NCI-H82 (cell line): ENCODE results near the gene KCNIP3.

Source experiments
- DNase-seq: peaks from one replicate; lab custom pipeline; 2025; lab: John Stamatoyannopoulos, UW

KCNIP3 gene

DNA sequence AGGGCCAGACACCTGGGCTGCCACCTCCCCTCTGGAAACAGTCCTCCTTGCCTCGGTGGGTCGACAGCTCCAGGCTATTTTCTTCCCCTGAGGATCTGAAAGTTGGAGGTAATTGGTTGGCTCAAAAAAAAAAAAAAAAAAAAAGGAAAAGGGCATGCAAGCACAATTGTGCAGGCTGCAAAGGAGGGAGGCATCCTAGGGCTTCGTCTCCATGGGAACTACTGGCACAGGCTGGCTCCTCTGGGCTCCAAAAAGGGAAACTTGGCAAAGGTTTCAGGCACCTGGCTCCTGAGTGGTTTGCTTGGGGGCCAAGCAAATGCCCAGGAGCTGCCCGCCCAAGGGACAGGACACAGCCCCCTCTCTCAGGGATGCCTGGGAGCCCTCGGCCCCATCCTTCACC is 1.1 kb upstream of the KCNIP3 start:
- no peak for DNase-seq

DNA sequence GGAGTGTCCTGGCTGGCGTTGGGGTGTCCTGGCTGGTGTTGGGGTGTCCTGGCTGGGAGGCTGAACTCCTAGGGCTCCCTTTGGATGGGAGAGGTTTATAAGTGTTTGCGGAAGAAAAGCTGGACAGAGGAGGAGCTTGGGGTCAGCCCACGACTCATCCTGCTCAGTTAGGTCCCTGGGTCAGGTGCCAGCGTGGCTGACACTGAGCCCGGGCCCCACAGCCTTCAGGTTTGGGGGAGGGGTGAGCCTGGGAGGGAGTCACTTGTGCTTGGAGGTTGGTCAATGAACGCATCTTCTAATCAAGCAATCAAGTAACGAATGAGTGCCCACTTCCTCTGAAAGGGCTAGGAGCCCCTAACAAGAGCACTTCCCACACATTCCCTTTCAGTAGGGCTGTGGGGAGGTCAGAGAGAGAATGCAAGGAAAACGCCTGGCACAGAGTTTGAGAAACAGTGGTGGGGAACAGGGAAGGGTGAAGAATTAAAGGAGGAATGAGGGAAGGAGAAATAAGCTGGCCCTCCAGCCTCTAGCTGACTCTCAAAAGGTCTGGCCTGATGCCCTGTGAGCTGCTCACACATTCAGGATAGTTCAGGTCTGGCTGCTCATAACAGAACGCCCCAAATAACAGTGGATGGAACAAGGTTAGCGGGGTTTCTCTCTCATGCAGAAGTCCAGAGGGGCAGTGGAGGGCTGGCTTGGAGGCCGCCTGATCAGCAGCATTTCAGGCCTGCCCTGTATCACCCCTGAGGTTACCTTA is 670 bp downstream of the KCNIP3 start:
- DNase-seq: no peak

DNA sequence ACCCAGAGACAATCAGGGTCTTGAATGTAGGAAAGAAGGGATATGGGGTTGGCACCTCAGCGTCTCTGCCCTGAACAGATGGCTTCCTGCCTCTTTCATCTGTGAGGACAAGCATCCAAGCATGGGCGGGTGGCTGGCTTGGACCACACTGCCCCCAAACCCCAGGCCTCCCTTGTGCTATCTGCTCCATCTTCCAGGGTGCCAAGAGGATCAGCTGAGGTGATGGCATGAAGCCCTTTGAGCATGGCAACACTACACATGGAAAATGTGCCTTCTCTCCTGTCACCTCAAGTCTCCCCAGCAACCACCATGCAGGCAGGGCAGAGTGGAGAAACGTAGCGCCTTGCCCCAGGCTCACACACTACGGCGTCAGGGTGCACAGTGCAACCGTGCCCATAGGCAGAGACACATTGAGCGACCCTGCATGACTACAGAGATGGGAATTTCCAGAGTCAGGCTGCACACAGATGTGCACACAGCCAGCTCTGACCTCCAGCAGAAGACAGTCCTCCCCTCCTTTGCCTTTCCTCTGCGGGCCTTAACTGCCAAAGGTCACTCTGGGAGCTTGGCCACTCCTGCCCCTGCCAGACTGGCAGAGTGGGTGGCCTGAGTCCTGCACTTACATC is 1.5 kb downstream of the KCNIP3 start:
- no peak for DNase-seq

DNA sequence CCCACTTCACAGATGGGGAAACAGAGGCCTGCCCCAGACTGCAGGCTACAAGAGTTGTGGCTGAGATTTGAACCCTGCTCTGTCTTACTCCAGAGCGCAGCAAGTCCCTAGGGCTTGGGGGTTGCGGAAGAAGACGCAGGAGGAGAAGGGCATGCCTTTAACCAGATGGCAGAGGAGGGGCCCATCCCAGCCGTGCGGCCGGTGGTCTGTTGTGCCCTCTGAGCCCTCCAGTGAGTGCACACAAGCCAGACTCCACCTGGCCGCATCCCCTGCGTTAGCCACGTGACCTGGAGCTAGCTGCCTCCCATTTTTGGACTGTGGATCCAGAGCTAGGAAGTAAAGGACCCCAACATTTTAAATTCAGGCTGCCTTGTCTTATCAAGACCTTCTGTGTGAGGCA is 2.8 kb downstream of the KCNIP3 start:
- DNase-seq: no peak

DNA sequence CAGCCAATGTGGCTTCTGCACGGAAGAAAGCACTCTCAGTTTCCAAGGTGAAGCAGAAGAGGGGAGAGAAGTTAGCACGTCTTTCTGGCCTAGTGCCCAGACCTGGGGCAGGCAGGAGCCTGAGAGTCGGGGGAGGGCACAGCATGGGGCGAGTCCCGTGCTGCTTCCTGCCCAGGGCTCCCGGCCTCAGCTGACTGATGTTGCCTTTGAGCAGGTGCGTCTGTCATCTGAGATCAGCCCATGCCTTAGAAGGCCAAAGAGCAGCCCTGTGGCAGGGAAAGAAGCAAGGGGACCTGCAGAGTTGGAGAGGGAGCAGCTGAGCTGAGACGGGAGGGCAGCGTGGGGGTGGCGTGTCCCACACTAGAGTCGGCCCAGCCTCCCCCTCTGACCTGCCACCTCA is 3.3 kb downstream of the KCNIP3 start:
- no peak for DNase-seq

DNA sequence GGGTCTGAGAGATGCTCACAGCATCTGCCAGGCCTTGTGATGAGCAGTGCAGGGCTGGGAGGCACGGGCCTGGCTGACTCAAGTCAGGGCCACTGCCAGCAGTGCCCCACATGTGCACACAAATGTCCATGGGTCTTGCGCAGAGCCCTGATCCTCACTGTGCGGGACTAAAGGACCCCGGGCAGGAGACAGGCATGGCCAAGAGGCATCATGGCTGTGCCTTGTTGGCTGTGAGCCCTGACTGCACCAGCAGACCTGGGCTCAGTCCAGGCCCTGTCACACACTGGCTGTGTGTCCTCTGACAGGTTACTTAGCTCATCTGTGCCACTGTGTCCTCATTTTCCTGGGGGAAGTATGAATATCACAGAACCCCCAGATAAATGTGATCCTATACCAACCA is 4.0 kb downstream of the KCNIP3 start:
- no peak for DNase-seq

DNA sequence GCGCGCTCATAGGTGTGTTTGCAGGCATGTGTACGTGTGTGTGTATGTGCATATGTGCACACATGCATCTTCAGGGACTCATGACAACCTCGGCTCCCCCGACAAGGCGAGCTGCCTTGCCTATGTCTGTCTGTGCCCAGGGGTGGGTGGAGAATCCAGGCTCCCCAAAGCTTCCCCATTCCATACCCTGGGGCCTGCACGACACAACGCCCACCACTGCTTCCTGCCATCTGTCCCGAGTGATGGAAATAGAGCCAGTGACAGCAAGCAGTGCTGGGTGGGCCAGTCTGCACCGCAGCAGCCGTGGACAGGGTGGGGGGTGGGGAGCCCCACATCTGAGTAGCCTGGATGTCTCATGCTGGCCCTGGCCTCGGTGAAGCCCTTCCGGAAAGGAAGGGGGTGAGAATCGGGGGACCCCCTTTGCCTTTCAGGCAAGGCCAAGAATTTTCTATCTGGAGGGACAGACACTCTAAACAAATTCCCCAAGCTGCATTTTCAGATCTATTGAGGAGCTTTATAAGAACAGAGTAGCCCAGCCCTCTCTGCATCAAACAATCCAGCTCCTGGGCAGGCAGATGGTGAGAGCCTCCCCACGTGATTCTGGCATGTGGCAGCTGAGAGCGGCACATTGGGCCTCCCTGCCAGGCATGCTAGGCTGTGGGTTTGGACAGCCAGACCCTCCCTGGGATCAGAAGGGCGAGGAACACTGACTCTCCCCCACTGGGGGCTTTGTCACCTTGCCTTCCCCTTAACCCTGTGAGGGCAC is 4.9 kb downstream of the KCNIP3 start:
- DNase-seq: peak; percentile 18

DNA sequence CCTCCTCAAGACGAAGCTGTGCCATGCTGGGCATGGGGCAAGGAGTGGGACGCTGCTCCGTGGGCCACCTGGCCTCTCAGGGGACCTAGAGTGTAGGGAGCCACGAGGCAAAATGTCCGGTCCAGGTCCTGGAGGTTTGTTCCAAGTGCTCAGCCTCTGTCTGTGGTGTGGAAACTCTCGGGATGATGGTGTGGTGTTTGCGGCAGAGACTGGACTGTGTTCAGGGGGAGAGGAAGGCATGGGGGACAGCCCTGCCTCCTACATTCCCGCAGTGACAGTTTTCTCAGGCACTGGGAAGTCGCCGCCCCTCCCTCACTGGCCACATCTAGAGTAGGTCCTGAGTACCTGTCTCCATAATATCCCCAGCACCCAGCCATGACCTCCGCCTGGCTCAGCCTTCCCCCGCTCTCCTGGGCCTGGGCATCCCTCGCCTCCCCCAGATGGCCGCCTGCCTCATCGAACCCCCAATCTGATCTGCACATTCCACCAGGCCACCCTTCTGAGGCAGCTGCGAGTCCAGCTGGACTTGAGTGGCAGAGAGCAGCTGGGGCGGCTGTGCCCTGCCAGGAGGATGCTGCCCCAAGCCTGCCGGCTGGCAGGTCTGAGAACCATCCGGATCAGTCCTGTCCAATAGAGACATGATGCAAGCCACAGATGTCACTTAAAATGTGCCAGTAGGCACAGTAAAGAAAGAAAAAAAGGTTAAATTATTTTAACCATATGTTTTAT is 6.2 kb downstream of the KCNIP3 start:
- no peak for DNase-seq

DNA sequence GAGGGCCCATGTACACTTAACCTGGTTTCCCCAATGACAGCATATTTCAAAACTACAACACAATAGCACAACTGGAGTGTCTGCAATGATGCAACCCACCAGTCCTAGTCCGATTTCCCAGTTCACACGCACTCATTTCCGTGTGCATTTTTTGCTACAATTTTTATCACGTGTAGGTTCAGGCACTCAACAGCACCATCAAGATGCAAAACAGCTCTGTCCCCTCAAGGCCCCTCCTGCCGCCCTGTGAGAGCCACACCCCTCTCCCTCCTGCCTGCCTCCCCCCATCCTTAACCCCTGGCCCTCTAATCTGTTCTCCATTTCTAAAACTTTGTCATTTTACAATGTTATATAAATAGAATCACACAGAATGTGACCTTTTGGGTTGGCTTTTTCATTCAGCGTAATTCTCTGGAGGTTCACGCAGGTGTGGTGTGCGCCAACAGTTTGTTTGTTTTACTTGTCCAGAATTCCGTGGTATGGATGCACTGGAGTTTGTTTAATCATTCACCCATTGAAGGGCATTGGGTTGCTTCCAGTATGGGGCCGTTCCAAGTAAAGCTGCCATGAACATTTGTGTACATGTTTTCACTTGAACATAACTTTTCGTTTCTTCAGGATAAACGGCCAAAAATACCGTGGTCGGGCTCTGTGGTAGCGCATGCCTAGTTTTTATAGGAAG is 8.4 kb downstream of the KCNIP3 start:
- no peak for DNase-seq

DNA sequence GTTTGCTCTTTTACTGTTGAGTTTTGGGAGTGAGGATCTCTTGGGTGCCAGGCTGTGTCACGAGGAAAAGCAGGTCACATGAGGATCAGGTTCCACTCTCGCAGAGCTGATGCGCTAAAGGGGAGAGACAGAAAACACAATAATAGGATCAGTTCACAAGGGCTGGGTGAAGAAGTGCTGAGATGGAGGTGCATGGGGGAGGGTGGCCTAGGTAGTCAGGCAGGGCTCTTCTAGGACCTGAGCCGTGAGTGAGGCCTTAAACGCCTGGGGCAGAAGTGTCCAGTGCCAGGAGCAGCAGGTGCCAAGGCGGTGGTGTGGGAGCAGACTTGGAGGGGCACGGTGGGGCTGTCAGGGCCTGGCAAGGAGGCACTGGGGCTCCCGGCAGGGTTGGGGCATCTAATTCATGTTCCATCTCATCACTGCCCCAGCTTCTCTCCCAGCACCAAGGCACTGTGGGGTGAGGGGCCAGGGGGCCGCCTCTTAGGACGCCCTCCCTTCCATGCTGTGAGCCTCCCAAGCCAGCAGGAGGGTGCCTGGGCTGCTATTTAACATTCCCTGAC is 9.3 kb downstream of the KCNIP3 start:
- peak; percentile 78 for DNase-seq

DNA sequence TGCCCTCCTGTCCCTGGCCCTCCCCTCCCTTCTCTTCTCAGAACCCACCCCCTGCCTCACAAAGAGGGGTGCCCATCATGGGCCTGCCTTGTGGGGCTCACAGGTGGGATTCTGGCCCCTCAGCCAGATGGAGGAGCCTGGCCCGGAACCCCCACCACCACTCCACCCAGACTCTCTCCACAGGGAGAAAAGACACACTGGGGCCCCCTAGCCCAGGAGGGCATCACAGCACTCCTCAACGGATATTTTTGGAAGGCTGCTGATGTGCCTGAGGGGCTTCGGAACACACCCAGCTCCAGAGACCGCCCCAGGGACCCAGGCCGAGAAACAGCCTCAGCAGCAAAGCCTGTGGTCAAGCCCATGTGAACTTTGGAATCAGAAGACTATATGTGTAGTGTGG is 9.9 kb downstream of the KCNIP3 start:
- no peak for DNase-seq

DNA sequence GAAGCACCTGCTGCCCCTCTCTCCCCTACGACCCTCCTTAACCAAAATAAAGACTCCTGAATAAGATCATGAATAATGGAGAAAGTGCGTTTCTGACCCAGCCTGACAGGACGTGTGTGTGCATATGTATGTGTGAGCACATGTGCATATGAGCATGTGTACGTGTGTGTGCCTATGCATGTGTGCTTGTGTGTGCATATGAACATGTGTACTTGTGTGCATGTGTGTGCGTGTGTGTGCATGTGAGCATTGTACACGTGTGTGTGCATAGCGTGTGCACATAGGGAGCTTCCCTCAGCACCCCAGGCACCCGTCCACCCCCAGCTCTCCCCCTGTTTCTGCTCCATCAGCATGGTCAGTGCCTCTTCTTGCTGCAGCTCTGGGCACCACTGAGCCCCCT is 10.7 kb downstream of the KCNIP3 start:
- no peak for DNase-seq

DNA sequence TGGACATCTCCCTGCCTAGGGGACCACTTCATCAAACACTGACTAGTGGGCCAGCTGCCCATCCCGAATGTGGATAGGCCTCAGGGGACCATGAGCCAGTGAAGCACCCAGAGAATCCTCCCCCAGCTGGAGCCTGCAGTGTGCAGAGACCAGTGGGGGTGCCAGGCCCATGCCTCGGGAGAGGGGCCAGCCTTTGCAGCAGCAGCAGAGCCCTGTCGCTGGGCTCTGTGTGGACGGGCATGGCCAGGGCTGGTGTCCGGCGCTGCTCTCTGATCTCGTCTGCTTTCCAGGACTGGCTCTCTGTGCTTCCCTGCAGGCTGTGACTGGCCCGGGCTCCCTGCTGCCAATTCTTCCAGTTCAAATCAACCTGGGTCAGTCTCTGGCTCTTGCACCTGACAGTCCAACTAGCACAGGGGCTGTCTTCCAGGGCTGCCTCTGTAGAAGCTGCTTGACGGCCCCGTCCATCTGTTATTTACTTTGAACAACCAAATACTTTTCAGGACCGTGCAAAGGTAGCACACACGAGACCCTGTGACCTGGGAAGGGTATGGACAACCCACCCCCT is 11.4 kb downstream of the KCNIP3 start:
- DNase-seq: no peak

DNA sequence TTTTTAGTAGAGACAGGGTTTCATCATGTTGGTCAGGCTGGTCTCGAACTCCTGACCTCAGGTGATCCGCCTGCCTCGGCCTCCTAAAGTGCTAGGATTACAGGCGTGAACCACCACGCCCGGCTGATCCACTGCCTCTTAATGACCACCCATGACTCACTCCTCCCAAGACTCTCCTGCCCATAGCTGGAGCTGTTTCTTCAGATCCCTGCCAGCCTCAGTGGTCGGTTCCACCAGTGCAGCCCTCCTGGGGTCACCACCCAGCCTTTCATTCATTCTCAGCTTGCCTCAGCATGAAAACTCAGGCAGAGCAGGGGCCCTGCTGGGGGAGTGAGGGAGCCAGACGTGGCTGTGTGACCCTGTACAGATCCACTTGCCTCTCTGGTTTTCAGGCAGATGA is 12.5 kb downstream of the KCNIP3 start:
- DNase-seq: no peak

DNA sequence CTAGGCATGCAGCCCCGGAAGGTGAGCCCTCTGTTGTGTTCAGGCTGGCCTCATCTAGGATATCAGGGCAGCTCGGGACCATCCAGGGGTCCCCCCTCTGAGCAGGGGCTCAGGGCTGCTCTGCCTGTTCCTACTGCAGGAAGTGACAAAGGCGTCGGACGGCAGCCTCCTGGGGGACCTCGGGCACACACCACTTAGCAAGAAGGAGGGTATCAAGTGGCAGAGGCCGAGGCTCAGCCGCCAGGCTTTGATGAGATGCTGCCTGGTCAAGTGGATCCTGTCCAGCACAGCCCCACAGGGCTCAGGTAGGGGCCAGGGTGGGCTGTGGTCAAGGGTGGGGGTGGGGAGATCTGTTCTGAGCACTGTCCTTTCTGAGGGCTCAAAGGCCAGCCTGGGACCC is 13.1 kb downstream of the KCNIP3 start:
- DNase-seq: no peak

DNA sequence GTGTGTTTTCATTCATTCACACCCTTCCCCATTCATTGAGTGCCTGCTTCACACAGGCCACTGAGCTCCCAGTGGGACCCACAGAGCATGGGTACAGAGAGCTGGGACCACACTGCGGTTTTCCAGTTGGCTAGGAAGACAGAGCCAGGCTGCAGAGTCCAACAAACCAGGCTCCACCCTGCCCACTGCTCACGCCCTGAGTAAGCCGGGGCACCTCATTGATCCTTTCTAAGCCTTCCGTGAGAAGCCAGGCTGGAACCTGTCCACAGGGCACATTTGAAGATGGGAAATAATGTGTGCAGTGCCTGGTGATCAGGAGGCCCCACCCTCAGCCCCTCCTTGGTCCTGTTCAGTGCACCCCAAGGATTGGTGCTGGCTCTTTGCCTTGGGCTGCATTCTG is 13.5 kb downstream of the KCNIP3 start:
- peak; percentile 25 for DNase-seq

DNA sequence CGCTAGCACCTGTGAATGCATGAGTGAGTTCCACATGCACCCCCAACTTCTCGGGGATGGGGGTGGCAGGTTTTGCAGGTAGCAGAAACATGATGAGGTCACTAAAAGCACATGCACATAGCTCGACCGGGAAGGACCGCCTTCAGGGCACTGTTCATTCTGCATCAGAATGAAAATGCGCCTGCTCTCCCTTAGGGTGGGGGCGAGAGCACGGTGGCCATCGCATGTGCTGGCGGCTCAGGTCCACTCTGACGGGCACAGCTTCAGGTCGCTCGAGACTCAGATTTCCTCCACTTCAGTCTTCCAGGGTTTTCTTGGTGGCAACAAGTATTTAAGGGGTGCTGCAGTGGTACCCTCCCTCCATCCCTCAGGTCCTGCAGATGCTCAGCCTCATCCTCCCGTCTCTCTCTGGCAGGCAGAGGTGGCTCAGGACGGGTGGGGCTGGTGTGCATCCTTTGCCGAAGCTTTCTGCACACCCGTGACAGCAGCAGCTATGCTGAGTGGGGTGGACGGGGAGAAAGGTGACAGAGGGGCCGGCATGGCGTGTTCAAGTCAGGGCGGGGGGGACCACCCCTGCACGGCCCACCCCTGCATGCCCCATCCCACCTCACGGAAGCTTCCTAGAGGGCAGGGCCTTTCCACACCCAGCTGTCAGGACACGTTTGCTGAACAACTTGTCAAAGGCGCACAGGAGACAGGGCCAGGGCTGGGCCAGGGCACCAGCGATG is 14.8 kb downstream of the KCNIP3 start:
- DNase-seq: no peak

DNA sequence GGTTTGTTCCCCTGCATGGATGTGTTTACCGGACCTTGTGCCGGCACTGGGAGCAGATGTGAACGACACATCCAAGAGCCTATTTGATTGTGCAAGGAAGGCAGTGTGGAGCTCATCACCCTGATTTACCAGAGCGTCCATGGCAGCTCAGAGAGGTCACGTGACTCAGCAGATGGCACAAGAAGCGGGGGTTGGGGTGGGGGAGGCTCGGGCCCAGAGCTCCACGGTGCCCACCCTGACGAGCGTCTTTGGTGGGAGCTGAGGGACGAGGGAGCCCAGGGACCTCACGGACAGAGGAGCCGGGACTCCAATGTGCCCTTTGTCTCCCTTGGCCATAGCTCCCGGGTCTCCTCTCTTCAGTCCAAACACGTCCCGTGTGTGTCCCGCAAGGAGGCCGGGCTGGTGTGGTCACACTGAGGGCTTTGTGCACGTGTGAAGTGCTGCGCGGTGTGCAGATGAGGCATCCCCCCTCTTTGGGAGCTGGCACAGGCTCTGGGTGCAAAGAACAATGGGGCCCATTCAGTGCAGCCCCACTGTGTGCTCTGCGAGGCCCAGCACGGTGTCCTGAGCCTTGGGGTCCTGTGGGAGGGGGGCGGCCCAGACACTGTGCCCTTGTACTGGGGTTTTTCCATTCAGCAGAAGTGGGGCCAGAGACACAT is 15.5 kb downstream of the KCNIP3 start:
- no peak for DNase-seq

DNA sequence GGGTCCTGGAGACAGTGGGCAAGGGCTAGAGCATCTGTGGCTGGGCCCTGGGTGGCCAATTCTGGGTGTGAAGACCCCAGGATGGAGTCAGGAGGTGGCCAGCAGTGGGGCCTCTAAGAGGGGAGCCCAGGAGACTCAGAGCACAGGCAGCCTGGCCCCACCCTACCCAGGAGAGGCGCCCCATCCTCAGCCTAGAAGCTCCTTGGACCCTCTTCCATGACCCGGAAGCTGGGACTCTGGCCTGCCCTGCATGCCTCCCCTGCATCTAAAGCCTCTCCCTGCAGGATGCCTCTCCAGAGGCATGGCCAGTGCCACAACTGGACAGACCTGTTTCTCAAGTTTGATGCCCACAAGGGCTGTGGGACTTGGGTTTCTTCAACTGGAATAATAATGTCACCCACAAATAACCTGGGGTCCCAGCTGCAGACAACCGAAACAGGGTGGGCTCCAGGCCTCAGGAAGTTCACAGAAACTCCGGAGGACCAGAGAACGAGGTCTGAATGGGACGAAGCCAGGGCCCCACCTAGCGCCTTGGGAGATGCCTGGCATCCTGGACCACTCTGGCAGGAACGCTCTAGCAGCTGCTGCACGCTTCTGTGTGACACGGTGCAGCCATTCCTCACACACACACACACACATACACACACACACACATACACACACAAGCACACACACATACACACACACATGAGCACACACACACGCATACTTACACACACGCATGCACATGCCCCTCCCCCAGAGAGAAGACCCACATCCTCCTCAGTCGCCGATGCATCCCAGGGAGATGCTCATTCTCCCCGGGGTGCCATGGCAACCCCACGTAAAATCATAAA is 16.4 kb downstream of the KCNIP3 start:
- peak; percentile 35 for DNase-seq
